Measurements from ENCODE around the gene COPRS. TPM values are rescaled to one million over a fixed set of nuclear protein-coding genes. Genes with fewer than 3 reads are reported as not detected.
"Not testable (repeated sequence)": the region's sequence is repeated elsewhere in the genome, so short reads cannot be mapped to it uniquely, and the experiment has no call there.

Gene COPRS
- polyA plus RNA-seq, 4 donors = 44.3 to 54.6 (median 46.6) TPM

DNA sequence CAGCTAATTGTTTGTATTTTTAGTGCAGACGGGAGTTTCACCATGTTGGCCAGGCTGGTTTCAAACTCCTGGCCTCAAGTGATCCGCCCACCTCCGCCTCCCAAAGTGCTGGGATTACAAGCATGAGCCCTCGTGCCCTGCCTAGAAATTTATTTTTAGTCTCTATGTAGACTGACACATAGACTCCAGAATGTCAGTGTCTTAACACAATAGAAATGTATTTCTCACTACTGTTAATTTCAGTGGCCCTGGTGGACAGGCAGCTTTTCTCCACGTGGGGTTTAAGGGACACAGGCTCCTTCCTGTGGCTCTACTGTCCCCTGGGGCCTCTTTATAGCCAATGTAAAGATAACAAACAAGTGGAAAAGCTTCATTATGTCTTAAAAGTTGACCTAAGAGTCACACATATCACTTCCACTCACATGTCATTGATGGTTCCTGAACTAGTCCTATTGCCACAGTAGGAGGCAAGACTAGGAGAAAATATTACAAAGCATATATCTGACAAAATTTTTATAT, 43.8 kb downstream of the COPRS start:
- DNase-seq (ENCODE audit: low read depth in 4 of 4, low spot score in 3 of 4) = no peak

DNA sequence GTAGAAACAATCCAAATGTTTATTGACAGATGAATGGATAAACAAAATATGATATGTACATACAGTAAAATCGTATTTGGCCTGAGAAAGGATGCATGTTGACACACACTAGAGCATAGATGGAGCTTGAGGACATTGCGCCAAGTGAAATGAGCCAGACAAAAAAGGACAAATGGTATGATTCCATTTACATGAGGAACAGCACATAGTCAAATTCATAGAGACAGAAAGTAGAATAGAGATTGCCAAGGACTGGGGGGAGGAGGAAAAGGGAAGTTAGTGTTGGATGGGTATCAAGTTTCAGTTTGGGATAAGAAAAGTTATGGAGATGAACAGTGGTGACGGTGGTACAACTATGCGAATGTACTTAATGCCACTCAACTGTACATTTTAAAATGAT, 47.9 kb downstream of the COPRS start:
- DNase-seq (ENCODE audit: low read depth in 4 of 4, low spot score in 3 of 4) = no peak

DNA sequence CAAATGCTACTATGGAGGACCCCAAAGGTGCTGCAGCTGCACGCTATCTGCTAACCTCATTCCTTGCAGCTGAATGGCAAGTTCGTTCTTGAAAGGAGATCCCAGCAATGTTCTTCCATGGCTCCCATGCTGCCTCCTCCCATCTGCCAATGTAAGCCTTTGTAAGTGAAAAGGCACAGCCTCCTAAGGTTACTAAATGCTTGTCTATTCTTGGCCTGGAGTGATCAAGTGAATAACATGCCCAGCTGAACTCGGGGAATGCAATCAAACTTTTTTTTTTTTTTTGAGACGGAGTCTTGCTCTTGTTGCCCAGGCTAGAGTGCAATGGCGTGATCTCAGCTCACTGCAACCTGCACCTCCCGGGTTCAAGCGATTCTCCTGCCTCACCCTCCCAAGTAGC, 49.2 kb downstream of the COPRS start:
- not testable (repeated sequence) for DNase-seq (ENCODE audit: low read depth in 4 of 4, low spot score in 3 of 4)

DNA sequence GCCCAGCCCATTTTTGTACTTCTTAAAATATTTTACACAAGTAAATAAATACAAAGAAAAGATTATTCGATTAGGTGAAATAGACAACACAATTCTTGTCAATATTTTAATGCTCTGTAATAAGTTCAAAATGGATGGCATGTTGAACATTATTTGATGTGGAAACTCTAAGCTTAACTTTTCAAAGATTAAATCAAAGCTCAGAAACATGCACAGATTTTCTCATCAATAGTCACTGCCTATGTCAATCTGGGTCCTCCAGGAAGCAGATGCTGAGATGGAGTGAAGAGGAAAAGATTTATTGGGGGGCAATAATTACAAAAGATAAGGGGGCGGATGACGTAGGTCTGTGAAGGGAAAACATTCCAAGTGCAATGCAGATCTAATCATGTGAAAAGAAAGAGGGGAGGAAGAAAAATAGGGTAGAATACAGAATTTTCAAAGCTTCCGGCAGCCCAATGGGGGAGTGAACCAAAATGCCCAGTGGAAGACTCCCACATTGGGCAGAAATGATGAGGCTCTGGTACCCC, 50.5 kb downstream of the COPRS start:
- no peak for DNase-seq (ENCODE audit: low read depth in 4 of 4, low spot score in 3 of 4)

DNA sequence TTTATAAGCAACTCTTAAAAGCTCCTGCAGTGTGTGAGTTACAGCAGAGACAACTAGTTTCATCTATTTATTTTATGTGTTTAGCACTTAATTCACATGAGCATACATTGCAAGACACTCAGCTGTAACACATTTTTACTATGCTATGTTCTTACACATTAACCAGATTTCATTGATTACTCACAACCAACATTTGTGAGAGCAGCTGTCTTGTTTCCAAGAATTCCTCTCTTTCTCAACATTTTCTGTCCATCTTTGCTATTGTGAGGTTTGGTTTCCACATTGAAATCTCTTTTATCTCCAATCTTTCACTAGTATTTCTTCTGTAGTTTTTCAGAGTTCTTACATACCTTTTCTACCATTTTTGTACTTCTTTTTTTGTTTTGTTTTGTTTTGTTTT, 51.2 kb downstream of the COPRS start:
- DNase-seq (ENCODE audit: low read depth in 4 of 4, low spot score in 3 of 4) = no peak

DNA sequence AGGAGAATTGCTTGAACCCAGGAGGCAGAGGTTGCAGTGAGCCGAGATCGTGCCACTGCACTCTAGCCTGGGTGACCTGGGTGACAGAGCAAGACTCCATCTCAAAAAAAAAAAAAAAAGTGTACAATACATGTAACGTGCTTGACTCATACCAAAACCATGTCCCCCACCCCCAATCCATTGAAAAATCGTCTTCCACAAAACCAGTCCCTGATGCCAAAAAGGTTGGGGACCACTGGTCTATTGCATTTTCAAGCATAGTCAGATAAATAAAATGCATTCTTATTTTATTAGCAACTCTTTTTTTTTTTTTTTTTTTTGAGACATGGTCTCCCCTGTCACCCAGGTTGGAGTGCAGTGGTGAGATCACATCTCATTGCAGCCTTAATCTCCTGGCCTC, 52.1 kb downstream of the COPRS start:
- DNase-seq (ENCODE audit: low read depth in 4 of 4, low spot score in 3 of 4) = no peak

DNA sequence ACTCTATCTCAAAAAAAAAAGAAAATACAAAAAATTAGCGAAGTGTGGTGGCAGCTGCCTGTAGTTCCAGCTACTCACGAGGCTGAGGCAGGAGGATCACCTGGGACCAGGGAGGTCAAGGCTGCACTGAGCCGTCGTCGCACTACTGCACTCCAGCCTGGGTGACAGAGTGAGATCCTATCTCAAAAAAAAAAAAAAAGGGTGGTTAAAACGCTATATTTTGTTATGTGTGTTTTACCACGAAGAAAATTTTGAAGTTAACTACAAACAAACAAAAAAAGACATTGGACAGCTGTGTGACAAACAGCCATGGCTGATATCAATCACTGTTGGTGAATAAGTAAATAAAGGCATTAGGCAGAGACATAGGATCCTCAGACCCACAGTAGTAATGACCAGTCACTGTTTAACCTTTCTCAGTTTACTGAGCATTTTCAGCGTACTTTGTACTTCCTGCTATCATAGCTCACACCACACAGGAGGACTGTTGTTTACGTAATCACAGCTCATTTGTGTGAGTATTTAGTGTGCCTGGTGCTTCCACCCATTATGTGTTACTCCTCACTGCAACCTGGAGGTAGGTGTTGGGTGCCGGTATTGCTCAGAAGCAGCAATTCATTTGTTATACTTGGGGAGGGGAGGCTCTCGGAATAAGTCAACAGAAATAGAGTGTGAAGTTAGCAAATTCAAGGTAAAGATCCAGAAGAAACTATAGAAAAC, 55.4 kb downstream of the COPRS start:
- no peak for DNase-seq (ENCODE audit: low read depth in 4 of 4, low spot score in 3 of 4)

DNA sequence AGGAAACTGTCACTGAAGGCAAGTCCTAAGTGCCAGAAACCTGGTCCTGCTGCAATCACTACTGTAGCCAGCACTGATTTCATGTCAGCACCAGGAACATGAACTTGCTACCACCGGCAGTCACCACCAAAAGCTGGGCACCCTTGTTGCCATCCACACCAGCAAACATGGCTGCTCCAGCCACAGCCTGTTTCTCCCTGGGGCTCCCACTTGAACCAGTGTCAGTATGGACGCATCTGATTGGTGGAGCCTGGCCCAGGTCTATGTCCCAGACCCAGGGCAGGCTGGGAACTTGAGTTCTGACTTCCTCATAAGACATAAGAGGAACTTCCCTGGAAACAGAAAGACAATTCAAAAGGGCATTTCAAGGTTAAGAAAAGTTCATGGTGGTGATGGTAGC, 56.5 kb downstream of the COPRS start:
- no peak for DNase-seq (ENCODE audit: low read depth in 4 of 4, low spot score in 3 of 4)

Other genes starting within 250 kb of the COPRS start
- 10 to 100 TPM; 69.9 to 83.8 (median 71.6) TPM for gene UTP6, start 42.5 kb upstream of the COPRS start, polyA plus RNA-seq (ENCODE audit: insufficient read length in 4 of 4)
- 10 to 100 TPM; 43.3 to 53.9 (median 51.8) TPM for gene SUZ12, start 77.8 kb upstream of the COPRS start, polyA plus RNA-seq (ENCODE audit: insufficient read length in 4 of 4)
- 10 to 100 TPM; 14.6 to 22.2 (median 19.1) TPM for gene LRRC37B, start 148.1 kb upstream of the COPRS start, polyA plus RNA-seq (ENCODE audit: insufficient read length in 4 of 4)

Measured in right renal pelvis (tissue), 4 donors.